HG03135 (cell line): ENCODE measurements around the gene ACTMAP.

Experiments used
- ATAC-seq: cut with Tn5 transposase; IDR thresholded peaks from one replicate; pipeline ENCODE4 v1.9.1; 2021; ENCODE audit warnings: mild to moderate bottlenecking, moderate library complexity; ENCODE audit not compliant: unreplicated experiment

ACTMAP gene

DNA sequence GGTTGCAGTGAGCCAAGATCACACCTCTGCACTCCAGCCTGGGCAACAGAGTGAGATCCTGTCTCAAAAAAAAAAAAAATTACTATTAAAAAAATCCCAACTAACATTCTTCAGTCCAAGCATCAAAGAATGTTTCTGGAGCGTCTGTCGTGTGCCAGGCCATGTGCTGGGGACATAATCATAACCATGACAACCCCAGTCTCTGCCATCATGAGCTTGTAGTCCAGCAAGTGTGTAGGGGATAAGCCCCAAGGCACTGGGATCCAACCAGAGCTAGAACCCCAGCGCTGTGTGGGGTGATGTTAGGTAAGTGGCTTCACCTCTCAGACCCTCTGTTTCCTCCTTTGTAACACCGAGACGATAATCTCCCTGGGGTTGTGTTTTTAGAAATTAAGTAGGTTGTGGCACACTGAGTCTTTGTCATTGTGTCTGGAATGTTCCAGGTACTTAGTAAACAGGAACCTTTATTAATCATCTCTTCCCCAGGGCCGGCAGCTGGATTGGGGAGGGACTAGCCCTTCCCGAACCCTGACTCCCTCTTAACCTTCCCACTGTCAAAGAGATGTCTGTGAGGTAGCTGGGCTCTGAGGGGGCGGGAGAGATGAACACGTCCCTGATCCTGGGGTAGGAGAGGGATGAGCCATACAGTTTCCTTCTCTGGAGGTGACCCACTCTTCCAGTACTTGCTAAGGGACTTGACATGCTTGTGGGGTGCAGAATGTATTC is 28.2 kb downstream of the ACTMAP start:
- ATAC-seq = no peak

- no peak for ATAC-seq
Measured at GRCh38 chr19:40721140-40721486, 29.2 kb downstream of the ACTMAP start.

- no peak for ATAC-seq
Measured at GRCh38 chr19:40719414-40719894, 30.8 kb downstream of the ACTMAP start.

GRCh38 chr19:40718774-40719391 is 31.4 kb downstream of the ACTMAP start:
- no peak for ATAC-seq

DNA sequence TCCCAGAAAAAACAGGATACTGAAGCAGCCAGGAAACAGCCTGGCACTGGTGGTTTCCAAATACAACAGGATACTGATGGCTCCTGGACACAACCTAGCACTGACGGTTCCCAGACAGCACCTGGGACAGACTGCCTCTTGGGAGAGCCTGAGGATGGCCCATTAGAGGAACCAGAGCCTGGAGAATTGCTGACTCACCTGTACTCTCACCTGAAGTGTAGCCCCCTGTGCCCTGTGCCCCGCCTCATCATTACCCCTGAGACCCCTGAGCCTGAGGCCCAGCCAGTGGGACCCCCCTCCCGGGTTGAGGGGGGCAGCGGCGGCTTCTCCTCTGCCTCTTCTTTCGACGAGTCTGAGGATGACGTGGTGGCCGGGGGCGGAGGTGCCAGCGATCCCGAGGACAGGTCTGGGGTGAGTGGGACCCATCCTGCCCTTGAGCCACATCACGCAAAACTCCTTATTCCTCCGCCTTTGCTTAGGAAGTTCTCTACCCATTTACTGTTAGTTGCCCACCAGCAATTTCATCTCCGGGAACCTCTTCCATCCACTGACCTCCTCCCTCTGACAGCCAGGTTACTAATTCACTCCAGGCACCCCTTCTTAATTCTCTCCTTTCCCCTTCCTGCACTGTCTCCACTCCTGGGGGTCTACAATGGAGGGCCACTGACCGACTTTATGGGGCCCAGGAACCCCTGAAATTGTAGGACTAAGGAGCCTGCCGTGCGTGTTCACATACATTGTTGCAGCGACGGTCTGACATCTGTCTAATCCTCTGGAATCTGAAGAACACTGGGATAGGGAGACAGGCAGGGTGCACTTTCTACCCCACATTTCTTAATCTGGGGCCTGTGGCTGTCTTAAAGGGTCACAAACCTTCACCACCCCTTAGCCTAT is 32.1 kb downstream of the ACTMAP start:
- no peak for ATAC-seq

DNA sequence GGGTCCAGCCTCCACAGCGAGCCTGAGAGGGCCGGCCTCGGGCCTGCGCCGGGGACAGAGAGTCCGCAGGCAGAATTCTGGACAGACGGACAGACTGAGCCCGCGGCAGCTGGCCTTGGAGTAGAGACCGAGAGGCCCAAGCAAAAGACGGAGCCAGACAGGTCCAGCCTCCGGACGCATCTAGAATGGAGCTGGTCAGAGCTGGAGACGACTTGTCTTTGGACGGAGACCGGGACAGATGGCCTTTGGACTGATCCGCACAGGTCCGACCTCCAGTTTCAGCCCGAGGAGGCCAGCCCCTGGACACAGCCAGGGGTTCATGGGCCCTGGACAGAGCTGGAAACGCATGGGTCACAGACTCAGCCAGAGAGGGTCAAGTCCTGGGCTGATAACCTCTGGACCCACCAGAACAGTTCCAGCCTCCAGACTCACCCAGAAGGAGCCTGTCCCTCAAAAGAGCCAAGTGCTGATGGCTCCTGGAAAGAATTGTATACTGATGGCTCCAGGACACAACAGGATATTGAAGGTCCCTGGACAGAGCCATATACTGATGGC is 32.9 kb downstream of the ACTMAP start:
- no peak for ATAC-seq

GRCh38 chr19:40716482-40717324 is 33.6 kb downstream of the ACTMAP start, which contains the start of the genes COQ8B and ITPKC:
Gene COQ8B (minus strand): TSS chr19:40716886. CDS start chr19:40714632, 2,254 bp downstream.
Gene ITPKC (plus strand): TSS chr19:40717112. CDS start chr19:40717136, 24 bp downstream.
- peak; percentile 75 for ATAC-seq

GRCh38 chr19:40716031-40716481 is 34.2 kb downstream of the ACTMAP start:
- ATAC-seq = no peak

GRCh38 chr19:40714441-40715299 is 35.6 kb downstream of the ACTMAP start:
- peak; percentile 51 for ATAC-seq

DNA sequence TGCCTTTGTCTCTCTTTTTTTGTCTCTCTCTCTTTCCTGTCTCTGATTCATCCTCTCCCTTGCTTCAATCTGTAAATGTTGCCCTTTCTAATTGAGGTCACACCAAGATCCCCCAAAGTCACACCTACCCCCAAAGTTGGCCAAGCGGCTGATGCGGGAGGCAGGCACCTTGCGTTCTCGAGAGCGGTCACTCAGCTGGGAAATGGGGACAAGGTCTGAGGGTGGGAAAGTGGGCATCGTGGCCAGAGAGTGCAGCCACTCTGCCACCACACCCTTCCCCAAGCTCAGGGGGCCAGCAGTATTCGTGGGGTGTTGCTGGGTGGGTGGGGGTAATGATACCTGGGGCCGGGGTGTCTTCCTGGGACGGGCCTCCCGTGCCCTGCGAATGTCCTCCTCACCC is 36.3 kb downstream of the ACTMAP start:
- no peak for ATAC-seq

- ATAC-seq = no peak
Measured at GRCh38 chr19:40709817-40710216, 40.5 kb downstream of the ACTMAP start.

DNA sequence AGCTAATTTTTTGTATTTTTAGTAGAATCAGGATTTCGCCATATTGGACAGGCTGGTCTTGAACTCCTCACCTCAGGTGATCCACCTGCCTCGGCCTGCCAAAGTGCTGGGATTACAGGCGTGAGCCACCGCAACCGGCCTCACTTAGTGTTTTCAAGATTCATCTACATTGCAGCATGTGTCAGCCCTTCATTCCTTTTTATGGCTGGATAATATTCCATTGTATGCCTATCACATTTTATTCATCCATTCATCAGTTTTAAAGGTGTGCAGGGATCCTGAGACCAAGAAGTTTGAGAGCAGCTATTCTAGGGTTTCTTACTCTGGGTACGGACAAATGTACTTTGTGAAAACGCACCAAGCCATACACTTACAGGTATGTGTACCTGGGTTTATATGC is 42.7 kb downstream of the ACTMAP start:
- no peak for ATAC-seq

DNA sequence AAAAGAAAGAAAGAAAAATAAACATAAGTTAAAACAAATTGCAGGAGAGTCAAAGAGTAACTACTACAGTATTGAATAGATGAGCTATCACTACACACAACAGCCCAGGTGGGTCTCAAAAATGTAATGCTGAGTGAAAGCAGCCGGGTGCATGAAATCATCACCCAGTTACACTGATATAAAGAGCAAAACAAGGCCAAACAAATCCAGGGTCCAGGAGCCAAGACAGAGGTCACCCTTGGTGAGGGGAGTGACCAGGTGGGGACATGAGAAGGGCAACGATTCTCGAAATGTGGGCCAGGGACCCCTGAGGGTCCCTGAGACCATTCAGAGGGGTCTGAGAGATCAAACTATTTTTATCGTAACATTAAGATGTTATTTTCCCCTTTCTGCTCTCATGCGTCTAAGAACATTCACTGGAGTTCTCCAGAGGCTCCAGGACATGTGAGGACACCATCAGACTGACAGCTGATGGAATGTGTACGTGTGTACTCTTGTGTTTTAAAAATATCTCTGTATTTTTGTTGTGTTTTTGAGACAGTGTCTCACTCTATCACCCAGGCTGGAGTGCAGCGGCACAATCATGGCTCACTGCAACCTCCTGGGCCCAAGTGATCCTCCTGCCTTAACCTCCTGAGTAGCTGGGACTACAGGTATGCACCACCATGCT is 44.2 kb downstream of the ACTMAP start:
- ATAC-seq = no peak

GRCh38 chr19:40705362-40705651 is 45.0 kb downstream of the ACTMAP start:
- ATAC-seq = no peak

- ATAC-seq = no peak
Measured at GRCh38 chr19:40704491-40705361, 45.6 kb downstream of the ACTMAP start.

GRCh38 chr19:40703029-40703755 is 47.1 kb downstream of the ACTMAP start:
- no peak for ATAC-seq

DNA sequence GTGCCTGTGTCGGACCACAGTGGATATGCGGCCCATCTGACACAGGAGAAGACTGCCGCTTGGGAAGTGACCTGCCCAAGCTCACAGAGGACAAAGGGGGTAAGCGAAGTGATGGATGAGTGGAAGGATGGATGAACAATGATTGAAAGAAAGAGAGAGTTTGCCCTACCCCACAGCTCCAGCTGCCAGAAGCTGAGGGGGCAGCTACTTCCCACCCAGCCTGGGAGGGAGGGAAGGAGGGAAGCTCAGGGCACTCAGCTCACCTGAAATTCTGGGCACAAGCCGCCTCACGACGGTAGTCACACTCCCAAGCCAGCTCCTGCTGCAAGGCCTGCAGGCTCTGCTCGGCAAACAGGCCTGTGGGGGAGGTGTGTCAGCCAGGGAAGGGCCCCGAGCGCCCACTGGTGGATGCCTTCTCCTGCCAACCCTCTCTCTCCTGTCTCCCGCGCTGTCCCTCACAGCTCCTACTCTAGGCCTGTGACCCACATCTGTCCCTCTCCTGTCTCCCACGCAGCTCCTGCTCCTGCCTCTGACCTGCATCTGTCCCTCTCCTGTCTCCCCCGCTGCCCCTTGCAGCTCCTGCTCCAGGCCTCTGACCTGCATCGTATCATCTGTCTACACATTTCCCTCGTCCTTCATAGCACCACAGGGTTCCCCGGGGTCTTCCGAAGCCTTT is 47.8 kb downstream of the ACTMAP start:
- no peak for ATAC-seq
